ENCODE data around the gene LCORL. TPM values are rescaled to one million over a fixed set of nuclear protein-coding genes. Genes with fewer than 3 reads are reported as not detected.

LCORL gene
- total RNA-seq, 2 donors from 2014 or later: 16.5 to 20.7 TPM

DNA sequence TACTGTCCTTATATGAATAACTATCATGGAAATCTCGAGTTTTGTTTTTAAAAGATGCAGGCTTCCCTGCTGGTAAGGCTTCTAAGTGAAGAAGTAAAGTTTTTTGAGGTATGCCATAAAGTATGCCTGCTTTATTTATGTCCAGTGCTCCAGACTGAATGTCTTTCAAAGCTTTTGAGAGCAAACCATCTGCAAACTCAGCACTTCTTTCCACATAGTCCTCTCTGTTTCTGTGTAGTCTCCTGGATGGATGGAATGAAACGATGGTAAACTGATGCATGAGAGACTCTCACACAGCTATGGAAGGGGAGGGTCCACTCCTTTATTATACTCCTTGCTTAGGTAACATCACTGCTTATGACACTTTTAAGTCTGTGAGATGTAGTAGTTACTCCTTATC lies 137.0 kb downstream of the LCORL start:
- Histone ChIP-seq H3K27ac (no peak overlapping the region), H3K36me3 (no peaks in the 10 kb centered on the region), H3K9ac (ENCODE audit: low read depth in 2 of 2, low read length in 2 of 2) (no peak overlapping the region), H3K27me3 (no peaks in the 10 kb centered on the region), H3K4me1 (no peaks in the 10 kb centered on the region), H3K4me3 (no peak overlapping the region), H3K9me3 (no peaks in the 10 kb centered on the region)
- no peak for DNase-seq
- intact Hi-C loops (cut with DNase I): no loop called here
- TF ChIP-seq CTCF (IDR thresholded peaks at IDR 0.05): no peak

DNA sequence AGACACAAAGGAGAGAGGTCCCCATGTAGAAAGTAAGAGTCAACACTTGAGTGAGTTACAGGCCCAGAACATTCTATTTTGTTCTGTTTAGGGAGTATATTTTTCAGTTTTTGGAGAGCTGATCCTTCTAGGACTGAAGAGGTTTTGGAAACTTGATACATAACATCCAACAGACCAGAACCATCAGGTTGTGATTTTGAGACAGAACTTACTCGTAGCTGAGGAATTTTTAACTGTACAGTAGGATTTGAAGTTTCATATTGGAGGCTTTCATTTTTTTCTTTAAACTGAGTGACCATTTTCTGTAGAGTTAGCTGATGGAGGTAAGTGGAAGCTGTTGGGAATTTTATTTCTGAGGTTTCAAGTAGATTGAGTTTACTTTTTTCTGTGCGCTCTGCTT lies 137.5 kb downstream of the LCORL start:
- H3K4me3 ChIP-seq: no peak overlapping the region
- intact Hi-C loops (cut with DNase I): no loop called here
- no peaks in the 10 kb centered on the region for H3K9me3 ChIP-seq
- no peak overlapping the region for H3K27ac ChIP-seq
- no peaks in the 10 kb centered on the region for H3K4me1 ChIP-seq
- no peak overlapping the region for H3K9ac ChIP-seq (ENCODE audit: low read depth in 2 of 2, low read length in 2 of 2)
- no peak for DNase-seq
- no peaks in the 10 kb centered on the region for H3K27me3 ChIP-seq
- H3K36me3 ChIP-seq: no peaks in the 10 kb centered on the region
- TF ChIP-seq CTCF (IDR thresholded peaks at IDR 0.05): no peak

- Histone ChIP-seq H3K36me3 (no peaks in the 10 kb centered on the region), H3K9ac (ENCODE audit: low read depth in 2 of 2, low read length in 2 of 2) (no peak overlapping the region), H3K4me3 (no peak overlapping the region), H3K27me3 (no peaks in the 10 kb centered on the region), H3K27ac (no peak overlapping the region), H3K9me3 (no peaks in the 10 kb centered on the region), H3K4me1 (no peaks in the 10 kb centered on the region)
- intact Hi-C loops (cut with DNase I): no loop called here
- no peak for DNase-seq
- TF ChIP-seq CTCF (IDR thresholded peaks at IDR 0.05): no peak
These were observed 143.9 kb downstream of the LCORL start for GRCh38 chr4:17877661-17878060.

DNA sequence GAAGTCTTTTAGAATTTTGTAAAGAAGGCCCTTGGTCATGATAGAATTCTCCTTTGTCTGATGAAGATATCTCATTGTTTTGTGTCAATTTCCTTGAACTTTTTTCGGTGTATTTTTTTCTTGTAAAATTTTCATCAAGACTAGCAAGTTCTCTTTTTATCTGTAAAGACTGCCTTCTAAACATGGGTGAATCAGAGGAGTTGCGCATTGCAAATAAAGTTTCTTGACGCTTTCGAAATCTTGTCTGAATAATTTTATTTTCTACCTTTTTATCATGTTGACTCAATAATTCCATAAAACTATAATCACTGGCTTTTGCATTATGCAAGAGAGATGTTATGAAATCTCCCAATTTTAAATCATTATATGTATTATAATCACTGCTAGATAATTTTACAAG lies 144.6 kb downstream of the LCORL start:
- no peaks in the 10 kb centered on the region for H3K4me1 ChIP-seq
- intact Hi-C loops (cut with DNase I): no loop called here
- H3K36me3 ChIP-seq: no peaks in the 10 kb centered on the region
- no peak overlapping the region for H3K4me3 ChIP-seq
- no peaks in the 10 kb centered on the region for H3K9me3 ChIP-seq
- no peaks in the 10 kb centered on the region for H3K27me3 ChIP-seq
- no peak overlapping the region for H3K9ac ChIP-seq (ENCODE audit: low read depth in 2 of 2, low read length in 2 of 2)
- no peak for TF ChIP-seq CTCF (IDR thresholded peaks at IDR 0.05)
- H3K27ac ChIP-seq: no peak overlapping the region
- no peak for DNase-seq

GRCh38 chr4:17875402-17876070 lies 146.0 kb downstream of the LCORL start:
- H3K36me3 ChIP-seq: no peaks in the 10 kb centered on the region

More at GRCh38 chr4:17875402-17876070, 146.0 kb downstream of the LCORL start:
- Histone ChIP-seq H3K9ac (ENCODE audit: low read depth in 2 of 2, low read length in 2 of 2) (no peak overlapping the region), H3K9me3 (no peaks in the 10 kb centered on the region), H3K27me3 (no peaks in the 10 kb centered on the region), H3K4me1 (no peaks in the 10 kb centered on the region), H3K27ac (no peak overlapping the region), H3K4me3 (no peak overlapping the region)
- intact Hi-C loops (cut with DNase I): no loop called here
- DNase-seq: no peak
- no peak for TF ChIP-seq CTCF (IDR thresholded peaks at IDR 0.05)

All from colonic mucosa (tissue), 4 donors.